Measurements from ENCODE around the gene DIAPH1.

The DIAPH1 gene

DNA sequence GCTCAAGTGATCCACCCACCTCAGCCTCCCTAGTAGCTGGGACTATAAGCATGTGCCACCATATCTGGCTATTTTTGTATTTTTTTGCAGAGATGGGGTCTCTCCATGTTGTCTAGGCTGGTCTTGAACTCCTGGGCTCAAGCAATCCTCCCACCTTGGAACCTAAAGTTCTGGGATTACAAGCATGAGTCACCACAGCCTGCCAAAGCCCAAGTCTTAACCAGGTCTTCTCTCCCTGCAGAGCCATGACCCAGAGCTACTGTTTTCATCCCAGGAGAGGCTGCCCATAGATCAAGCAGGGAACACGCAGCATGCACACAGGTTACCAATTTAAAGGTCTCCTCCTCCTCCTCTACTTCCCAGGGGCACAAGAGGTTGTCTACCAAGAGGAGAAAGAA is 100.2 kb downstream of the DIAPH1 start:
- TF ChIP-seq SPI1 (IDR thresholded peaks at IDR 0.05; ENCODE audit: low read depth, low read length) (no peak), TAF1 (IDR thresholded peaks at IDR 0.05; ENCODE audit: low read depth, low read length) (no peak), POU2F2 (IDR thresholded peaks at IDR 0.05; ENCODE audit: low read depth, low read length) (no peak), POLR2A (IDR thresholded peaks at IDR 0.05; ENCODE audit: low read depth, low read length) (no peak), PAX5 (IDR thresholded peaks at IDR 0.05; ENCODE audit: insufficient read depth, low read length, severe bottlenecking) (no peak), POLR2AphosphoS5 (IDR thresholded peaks at IDR 0.05; ENCODE audit: low read depth, low read length) (no peak)
- no peak for DNase-seq (ENCODE audit: insufficient read length, low spot score)
- FAIRE-seq: peak; percentile 40

DNA sequence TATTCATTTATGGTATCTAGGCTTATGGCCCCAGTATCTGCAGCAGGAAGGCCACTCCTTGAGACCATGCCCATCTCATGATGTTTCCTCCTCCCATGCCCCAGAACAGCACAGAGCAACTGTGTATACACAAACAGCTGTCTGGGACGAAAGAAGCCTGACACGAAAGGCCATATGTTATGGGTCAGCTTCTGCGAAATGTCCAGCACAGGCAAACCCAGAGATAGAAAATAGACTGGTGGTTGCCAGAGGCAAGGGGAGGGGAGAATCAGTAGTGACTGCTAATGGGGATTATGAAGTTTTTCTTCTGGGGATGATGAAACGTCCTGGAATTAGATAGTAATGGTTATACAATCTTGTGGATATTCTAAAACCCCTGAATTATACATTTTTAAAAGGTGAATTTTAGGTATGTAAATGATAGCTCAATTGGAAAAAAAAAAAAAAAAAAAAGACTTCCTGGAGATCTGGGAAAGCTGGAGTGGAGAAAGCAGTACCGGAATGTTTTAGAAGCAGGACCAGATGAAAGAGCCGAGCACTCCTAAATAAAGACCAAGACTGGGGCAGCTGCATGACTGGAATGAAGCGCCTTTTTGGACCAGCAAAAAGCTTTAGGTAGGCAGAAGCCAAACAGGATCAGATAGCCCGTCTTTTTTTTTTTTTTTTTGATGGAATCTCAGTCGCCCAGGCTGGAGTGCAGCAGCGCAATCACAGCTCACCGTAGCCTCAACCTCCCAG is 100.8 kb downstream of the DIAPH1 start:
- no peak for DNase-seq (ENCODE audit: insufficient read length, low spot score)

DNA sequence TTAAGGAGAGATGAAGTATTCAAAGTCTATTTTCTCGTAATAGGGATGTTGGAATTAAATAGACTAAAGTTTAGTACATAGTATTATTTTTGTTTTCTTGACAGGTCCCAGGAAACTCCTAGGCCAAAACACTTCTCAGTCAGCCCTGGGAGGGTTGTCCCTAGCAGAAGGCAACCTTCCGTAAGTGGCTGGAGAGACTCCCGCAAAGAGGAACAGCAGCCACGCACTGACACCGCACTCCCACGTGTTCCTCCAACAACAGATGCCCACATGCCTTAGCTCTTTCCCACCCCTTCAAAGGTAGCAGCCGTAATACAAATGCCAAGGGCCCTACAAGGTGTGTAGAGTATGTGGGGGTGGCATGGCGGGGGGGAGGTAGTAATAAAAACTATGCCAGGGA is 101.5 kb downstream of the DIAPH1 start:
- TF ChIP-seq TAF1 (IDR thresholded peaks at IDR 0.05; ENCODE audit: low read depth, low read length) (no peak), POU2F2 (IDR thresholded peaks at IDR 0.05; ENCODE audit: low read depth, low read length) (no peak), PAX5 (IDR thresholded peaks at IDR 0.05; ENCODE audit: insufficient read depth, low read length, severe bottlenecking) (no peak), SPI1 (IDR thresholded peaks at IDR 0.05; ENCODE audit: low read depth, low read length) (no peak), POLR2A (IDR thresholded peaks at IDR 0.05; ENCODE audit: low read depth, low read length) (no peak), POLR2AphosphoS5 (IDR thresholded peaks at IDR 0.05; ENCODE audit: low read depth, low read length) (no peak)
- DNase-seq (ENCODE audit: insufficient read length, low spot score) (no peak), FAIRE-seq (no peak)

More for the DNA sequence above, 100.8 kb downstream of the DIAPH1 start:
- TF ChIP-seq TAF1 (IDR thresholded peaks at IDR 0.05; ENCODE audit: low read depth, low read length) (no peak), POLR2AphosphoS5 (IDR thresholded peaks at IDR 0.05; ENCODE audit: low read depth, low read length) (no peak), POLR2A (IDR thresholded peaks at IDR 0.05; ENCODE audit: low read depth, low read length) (no peak), PAX5 (IDR thresholded peaks at IDR 0.05; ENCODE audit: insufficient read depth, low read length, severe bottlenecking) (no peak), SPI1 (IDR thresholded peaks at IDR 0.05; ENCODE audit: low read depth, low read length) (no peak), POU2F2 (IDR thresholded peaks at IDR 0.05; ENCODE audit: low read depth, low read length) (no peak)
- no peak for FAIRE-seq

DNA sequence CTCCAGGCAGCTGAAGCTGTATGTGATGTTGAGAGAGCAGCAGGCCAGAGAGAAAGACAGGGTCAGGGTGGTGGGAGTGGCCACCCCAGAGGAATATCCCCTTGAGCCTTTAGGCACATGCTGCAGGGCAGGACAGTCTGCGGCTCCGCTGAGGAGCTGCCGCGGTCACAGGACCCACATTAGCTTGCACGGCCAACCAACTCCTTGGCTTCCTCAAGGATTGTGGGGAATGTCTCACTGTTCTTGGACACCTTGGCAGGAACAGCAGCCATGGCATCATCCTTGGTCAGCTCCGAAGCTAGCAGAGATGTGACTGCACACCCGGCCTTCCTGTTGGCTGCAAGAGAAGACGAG is 102.2 kb downstream of the DIAPH1 start:
- FAIRE-seq (no peak), DNase-seq (ENCODE audit: insufficient read length, low spot score) (no peak)
- TF ChIP-seq POLR2A (IDR thresholded peaks at IDR 0.05; ENCODE audit: low read depth, low read length): no peak
- TF ChIP-seq PAX5 (IDR thresholded peaks at IDR 0.05; ENCODE audit: insufficient read depth, low read length, severe bottlenecking): no peak
- no peak for TF ChIP-seq SPI1 (IDR thresholded peaks at IDR 0.05; ENCODE audit: low read depth, low read length)
- TF ChIP-seq POLR2AphosphoS5 (IDR thresholded peaks at IDR 0.05; ENCODE audit: low read depth, low read length): no peak
- no peak for TF ChIP-seq TAF1 (IDR thresholded peaks at IDR 0.05; ENCODE audit: low read depth, low read length)
- TF ChIP-seq POU2F2 (IDR thresholded peaks at IDR 0.05; ENCODE audit: low read depth, low read length): no peak

DNA sequence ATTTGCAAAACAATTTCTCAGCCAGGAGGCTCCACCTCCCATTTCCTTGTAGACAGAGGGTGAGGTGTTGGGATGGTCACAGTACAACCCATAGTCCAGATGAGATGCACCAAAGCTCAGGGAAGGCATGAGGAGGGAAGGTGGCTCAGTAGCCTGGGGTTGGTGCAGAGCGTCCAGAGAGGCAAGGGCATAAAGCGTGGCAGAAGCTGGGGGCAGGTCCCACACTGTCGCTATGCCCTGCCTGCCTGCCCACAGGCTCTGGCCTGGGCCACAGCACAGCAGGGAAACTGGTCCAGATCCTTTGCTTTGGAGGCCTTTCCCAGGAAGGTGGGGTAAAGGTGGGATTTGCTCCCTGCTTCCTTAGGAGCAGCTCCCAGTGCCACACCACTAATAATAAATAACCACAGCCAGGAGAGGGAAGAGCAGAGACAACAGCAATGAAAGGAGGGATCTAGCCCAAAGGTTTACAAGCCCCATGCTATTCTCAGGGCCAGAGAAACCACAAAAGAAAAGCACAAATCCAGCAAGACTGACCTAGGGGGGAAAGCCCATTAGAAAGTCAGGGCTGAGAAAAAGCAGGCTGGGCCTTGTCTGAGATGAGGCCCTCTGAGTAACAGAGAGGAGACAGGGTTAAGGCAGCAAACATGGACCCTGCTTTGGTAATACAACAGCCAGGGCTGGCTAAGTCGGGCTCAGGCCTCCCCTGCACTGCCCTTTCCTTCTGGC is 102.7 kb downstream of the DIAPH1 start:
- FAIRE-seq (no peak), DNase-seq (ENCODE audit: insufficient read length, low spot score) (no peak)
- TF ChIP-seq TAF1 (IDR thresholded peaks at IDR 0.05; ENCODE audit: low read depth, low read length) (no peak), PAX5 (IDR thresholded peaks at IDR 0.05; ENCODE audit: insufficient read depth, low read length, severe bottlenecking) (no peak), POLR2A (IDR thresholded peaks at IDR 0.05; ENCODE audit: low read depth, low read length) (no peak), POU2F2 (IDR thresholded peaks at IDR 0.05; ENCODE audit: low read depth, low read length) (no peak), SPI1 (IDR thresholded peaks at IDR 0.05; ENCODE audit: low read depth, low read length) (no peak), POLR2AphosphoS5 (IDR thresholded peaks at IDR 0.05; ENCODE audit: low read depth, low read length) (no peak)

DNA sequence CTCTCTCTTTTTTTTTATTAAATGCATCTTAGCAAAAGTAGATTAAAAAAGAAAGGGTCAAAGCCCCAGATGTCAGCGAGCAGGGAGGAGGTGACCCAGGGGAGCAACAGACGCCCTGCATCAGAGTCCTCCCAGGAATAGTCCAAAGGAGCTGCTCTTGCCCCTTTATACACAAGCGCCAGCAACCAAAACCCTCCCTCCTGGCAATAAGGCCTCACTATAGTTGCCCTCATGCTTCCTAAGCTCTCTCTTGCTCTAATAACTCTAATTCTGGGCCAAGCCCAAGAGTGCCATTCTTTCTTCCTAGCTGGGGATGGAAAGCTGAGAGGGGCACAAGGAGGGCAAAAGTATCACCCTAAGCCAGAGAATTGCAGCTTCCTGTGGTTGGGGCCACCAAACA is 103.7 kb downstream of the DIAPH1 start:
- TF ChIP-seq POLR2A (IDR thresholded peaks at IDR 0.05; ENCODE audit: low read depth, low read length): no peak
- TF ChIP-seq POU2F2 (IDR thresholded peaks at IDR 0.05; ENCODE audit: low read depth, low read length): no peak
- no peak for TF ChIP-seq POLR2AphosphoS5 (IDR thresholded peaks at IDR 0.05; ENCODE audit: low read depth, low read length)
- TF ChIP-seq PAX5 (IDR thresholded peaks at IDR 0.05; ENCODE audit: insufficient read depth, low read length, severe bottlenecking): no peak
- no peak for TF ChIP-seq SPI1 (IDR thresholded peaks at IDR 0.05; ENCODE audit: low read depth, low read length)
- TF ChIP-seq TAF1 (IDR thresholded peaks at IDR 0.05; ENCODE audit: low read depth, low read length): no peak
- FAIRE-seq: no peak
- DNase-seq (ENCODE audit: insufficient read length, low spot score): no peak

DNA sequence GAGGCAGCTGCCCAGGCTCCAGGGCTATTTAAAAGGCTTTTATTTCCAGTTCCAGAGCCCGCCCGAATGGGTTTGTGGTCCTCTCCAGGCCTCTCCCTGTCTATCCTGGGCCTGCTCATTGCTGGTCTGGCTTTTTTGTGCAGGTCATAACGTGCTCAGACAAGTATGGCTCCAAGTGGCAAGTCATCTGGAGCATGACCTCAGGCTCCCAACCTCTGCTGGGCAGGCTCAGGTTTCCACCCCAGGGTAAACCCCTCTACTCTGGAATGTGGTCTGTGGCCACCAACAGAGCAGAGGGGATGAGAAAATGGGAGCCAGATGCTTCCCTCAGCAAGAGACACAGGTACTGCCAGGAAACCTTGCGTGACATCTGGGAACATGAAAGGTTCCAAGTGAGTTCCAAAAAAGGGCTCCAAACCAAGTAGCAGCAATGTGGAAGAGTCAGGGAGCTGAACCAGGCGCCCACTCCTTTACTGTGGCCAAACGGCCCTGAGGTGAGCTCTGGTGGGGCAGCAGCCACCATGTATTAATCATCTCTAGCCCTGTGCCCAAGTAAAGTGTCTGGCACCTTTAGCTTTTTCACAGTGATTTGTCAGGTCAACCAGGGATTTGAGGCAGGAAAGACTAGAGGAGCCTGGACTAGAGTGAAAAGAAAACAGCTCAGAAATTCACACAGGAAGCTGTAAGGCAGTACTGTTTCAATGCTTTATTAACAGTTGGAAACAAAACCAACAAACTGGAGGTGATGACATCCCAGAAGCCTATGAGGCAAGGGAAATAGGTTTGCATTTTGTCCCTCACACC is 104.3 kb downstream of the DIAPH1 start:
- no peak for TF ChIP-seq POLR2A (IDR thresholded peaks at IDR 0.05; ENCODE audit: low read depth, low read length)
- no peak for TF ChIP-seq PAX5 (IDR thresholded peaks at IDR 0.05; ENCODE audit: insufficient read depth, low read length, severe bottlenecking)
- no peak for TF ChIP-seq POLR2AphosphoS5 (IDR thresholded peaks at IDR 0.05; ENCODE audit: low read depth, low read length)
- no peak for TF ChIP-seq SPI1 (IDR thresholded peaks at IDR 0.05; ENCODE audit: low read depth, low read length)
- TF ChIP-seq TAF1 (IDR thresholded peaks at IDR 0.05; ENCODE audit: low read depth, low read length): no peak
- no peak for TF ChIP-seq POU2F2 (IDR thresholded peaks at IDR 0.05; ENCODE audit: low read depth, low read length)
- FAIRE-seq (no peak), DNase-seq (ENCODE audit: insufficient read length, low spot score) (no peak)

DNA sequence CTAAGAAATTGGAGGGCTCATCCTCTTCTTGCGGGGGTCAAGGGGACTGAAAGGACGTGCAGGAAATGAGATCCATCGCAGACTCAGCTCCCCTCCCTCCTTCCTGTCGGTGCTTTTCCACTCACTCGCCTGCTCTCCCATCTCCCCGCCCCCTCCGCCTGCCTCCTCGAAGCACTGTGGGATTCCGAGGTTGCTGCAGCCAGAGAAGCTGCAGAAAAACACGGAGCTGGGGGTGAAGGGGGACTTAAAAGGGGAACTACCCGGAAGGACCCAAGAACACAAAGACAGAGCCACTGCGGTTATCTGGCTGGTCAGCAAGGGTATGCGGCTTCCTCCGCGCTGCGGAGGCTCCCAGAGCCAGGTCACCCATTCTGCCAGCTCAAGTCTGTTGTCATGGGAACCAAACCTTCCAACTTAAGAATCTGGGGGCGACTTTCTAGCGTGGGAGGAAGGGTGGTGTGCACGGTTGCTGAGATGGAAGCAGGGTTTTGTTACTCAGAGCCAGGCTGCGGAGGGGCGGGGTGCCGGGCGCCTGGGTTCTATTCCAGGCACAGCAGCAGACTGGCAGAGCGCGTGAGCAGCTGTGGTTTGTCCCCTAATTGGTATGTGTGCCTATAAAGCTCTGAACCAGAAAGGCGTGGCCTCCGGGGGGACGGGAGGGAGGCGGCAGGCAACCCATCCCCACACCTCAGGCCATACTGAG is 105.0 kb downstream of the DIAPH1 start:
- DNase-seq (ENCODE audit: insufficient read length, low spot score): no peak
- no peak for FAIRE-seq
- TF ChIP-seq POLR2A (IDR thresholded peaks at IDR 0.05; ENCODE audit: low read depth, low read length) (no peak; the same call in 1 of the 2 replicates), POU2F2 (IDR thresholded peaks at IDR 0.05; ENCODE audit: low read depth, low read length) (peak; percentile 76), SPI1 (IDR thresholded peaks at IDR 0.05; ENCODE audit: low read depth, low read length) (peak; percentile 13; the same call in 1 of the 2 replicates), POLR2AphosphoS5 (IDR thresholded peaks at IDR 0.05; ENCODE audit: low read depth, low read length) (no peak), PAX5 (IDR thresholded peaks at IDR 0.05; ENCODE audit: insufficient read depth, low read length, severe bottlenecking) (no peak), TAF1 (IDR thresholded peaks at IDR 0.05; ENCODE audit: low read depth, low read length) (no peak)

Data from GM12891 (cell line).